ENCODE measurements around the gene DCN. TPM values are rescaled to one million over a fixed set of nuclear protein-coding genes. Genes with fewer than 3 reads are reported as not detected.
"Not testable (repeated sequence)": the region's sequence is repeated elsewhere in the genome, so short reads cannot be mapped to it uniquely, and the experiment has no call there.

DCN gene
- total RNA-seq, 2 experiments from 2014 or later: not detected

GRCh38 chr12:91207301-91207700, 24.7 kb upstream of the DCN start:
- H3K27me3 Mint-ChIP-seq; H3K4me1 Mint-ChIP-seq (ENCODE audit: low read depth); H3K4me3 Mint-ChIP-seq; DNase-seq; H3K36me3 Mint-ChIP-seq; H3K9me3 Mint-ChIP-seq; CTCF ChIA-PET; POLR2A ChIA-PET; H3K27ac Mint-ChIP-seq; intact Hi-C loops (cut with micrococcal nuclease): not testable (repeated sequence)

DNA sequence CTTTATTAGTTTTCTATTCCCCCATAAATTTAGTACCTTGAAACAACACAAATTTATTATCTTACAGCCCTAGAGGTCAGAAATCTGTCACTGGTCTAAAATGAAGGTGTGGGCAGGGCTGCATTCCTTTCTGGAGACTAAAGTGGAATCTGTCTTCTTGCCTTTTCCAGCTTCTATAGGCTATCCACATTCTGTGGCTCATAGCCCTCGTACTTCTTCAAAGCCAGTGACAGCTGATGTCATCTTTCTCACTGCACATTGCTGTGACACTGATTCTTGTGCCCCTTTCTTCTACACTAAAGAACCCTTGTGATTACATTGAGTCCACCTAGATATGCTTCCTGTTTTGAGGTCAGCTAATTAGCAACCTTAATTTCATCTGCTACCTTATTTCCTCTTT, 23.2 kb upstream of the DCN start:
- no peaks in the 10 kb centered on the region for H3K27me3 Mint-ChIP-seq
- H3K36me3 Mint-ChIP-seq: no peaks in the 10 kb centered on the region
- DNase-seq: no peak
- H3K4me3 Mint-ChIP-seq: no peak overlapping the region
- H3K4me1 Mint-ChIP-seq (ENCODE audit: low read depth): no peaks in the 10 kb centered on the region
- H3K9me3 Mint-ChIP-seq: no peaks in the 10 kb centered on the region
- intact Hi-C loops (cut with micrococcal nuclease): no loop called here
- CTCF ChIA-PET: no interaction called here
- no peak overlapping the region for H3K27ac Mint-ChIP-seq
- POLR2A ChIA-PET: no interaction called here

DNA sequence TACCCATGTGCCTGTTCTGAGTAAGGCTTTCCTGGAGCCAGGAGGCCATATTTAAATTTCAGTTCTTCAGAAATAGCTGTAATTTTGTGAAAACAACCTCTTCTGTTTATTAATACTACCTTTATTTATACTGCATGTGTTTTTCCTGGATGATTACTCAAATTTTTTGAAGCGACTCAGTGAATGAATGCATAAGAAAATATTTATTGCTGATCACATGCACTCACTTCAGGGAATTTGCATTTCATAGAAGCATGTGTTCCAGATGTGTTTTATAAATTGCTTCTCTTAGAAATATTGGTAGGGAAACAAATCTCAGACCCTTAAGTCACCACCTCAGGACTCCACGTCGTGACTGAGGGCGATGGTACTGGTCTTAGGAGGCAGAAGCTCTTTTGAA, 21.8 kb upstream of the DCN start:
- ChIA-PET CTCF (no interaction called here), POLR2A (no interaction called here)
- Mint-ChIP-seq H3K27ac (no peak overlapping the region), H3K4me3 (no peak overlapping the region), H3K9me3 (no peaks in the 10 kb centered on the region), H3K4me1 (ENCODE audit: low read depth) (no peaks in the 10 kb centered on the region), H3K36me3 (no peaks in the 10 kb centered on the region), H3K27me3 (no peaks in the 10 kb centered on the region)
- DNase-seq: no peak
- intact Hi-C loops (cut with micrococcal nuclease): no loop called here

DNA sequence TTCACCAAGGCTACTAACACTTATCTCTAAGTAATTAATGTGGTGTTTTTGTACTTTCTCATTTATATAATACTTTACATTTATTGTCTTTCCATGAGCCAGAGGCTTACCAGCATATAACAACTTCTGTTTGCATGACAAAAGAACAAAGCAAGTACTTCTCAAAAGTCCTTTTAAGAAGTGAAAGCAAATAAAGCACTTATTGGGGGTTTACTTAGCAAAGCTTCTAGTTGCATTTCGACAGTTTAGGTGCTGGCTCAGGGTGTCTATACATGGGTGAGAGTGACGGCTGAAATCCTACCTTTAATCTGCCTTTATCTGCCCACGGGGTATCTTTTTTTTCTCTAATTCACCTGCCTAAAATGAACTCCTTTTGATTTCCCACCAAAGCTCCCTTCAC, 21.0 kb upstream of the DCN start:
- Mint-ChIP-seq H3K4me3 (no peak overlapping the region), H3K36me3 (no peaks in the 10 kb centered on the region), H3K27me3 (no peaks in the 10 kb centered on the region), H3K9me3 (no peaks in the 10 kb centered on the region), H3K4me1 (ENCODE audit: low read depth) (no peaks in the 10 kb centered on the region), H3K27ac (no peak overlapping the region)
- ChIA-PET POLR2A (no interaction called here), CTCF (no interaction called here)
- DNase-seq: no peak
- intact Hi-C loops (cut with micrococcal nuclease): no loop called here

- H3K9me3 Mint-ChIP-seq: no peaks in the 10 kb centered on the region
- H3K4me3 Mint-ChIP-seq: no peak overlapping the region
- intact Hi-C loops (cut with micrococcal nuclease): no loop called here
- H3K4me1 Mint-ChIP-seq (ENCODE audit: low read depth): no peaks in the 10 kb centered on the region
- no peaks in the 10 kb centered on the region for H3K27me3 Mint-ChIP-seq
- CTCF ChIA-PET: no interaction called here
- DNase-seq: no peak
- no peak overlapping the region for H3K27ac Mint-ChIP-seq
- POLR2A ChIA-PET: no interaction called here
- H3K36me3 Mint-ChIP-seq: no peaks in the 10 kb centered on the region
Measured at GRCh38 chr12:91202390-91202789, 19.8 kb upstream of the DCN start.

- no peak overlapping the region for H3K27ac Mint-ChIP-seq
- H3K4me1 Mint-ChIP-seq (ENCODE audit: low read depth): no peaks in the 10 kb centered on the region
- H3K9me3 Mint-ChIP-seq: peaks cover 8% of the 10 kb centered on the region
- ChIA-PET CTCF (no interaction called here), POLR2A (interaction anchor here (0.6 kb wide), 1 partner anchor 79 kb away, joined by 3 read pairs; no protein-coding TSS in a partner anchor)
- intact Hi-C loops (cut with micrococcal nuclease): no loop called here
- no peaks in the 10 kb centered on the region for H3K36me3 Mint-ChIP-seq
- H3K4me3 Mint-ChIP-seq: no peak overlapping the region
- no peaks in the 10 kb centered on the region for H3K27me3 Mint-ChIP-seq
- no peak for DNase-seq
Measured at GRCh38 chr12:91196436-91196835, 13.8 kb upstream of the DCN start.

DNA sequence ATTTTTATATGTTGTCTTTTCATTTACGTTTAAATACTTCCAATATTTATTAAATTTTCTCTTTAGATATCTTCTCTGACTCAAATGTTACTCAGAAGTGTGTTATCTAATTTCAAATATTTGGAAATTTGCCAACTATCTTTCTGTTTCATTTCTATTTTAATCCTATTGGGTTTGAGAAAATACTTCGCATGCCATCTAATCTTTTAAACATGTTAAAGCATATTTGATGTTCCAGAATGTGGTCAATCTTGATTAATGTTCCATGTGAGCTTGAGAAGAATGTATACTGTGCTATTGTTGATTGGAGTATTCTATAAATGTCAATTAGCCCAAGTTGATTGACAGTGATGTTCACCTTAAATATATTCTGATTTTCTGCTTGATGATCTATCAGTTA, 11.9 kb upstream of the DCN start:
- DNase-seq: no peak
- no peak overlapping the region for H3K27ac Mint-ChIP-seq
- no peaks in the 10 kb centered on the region for H3K36me3 Mint-ChIP-seq
- no peak overlapping the region for H3K4me3 Mint-ChIP-seq
- ChIA-PET POLR2A (no interaction called here), CTCF (no interaction called here)
- intact Hi-C loops (cut with micrococcal nuclease): no loop called here
- H3K27me3 Mint-ChIP-seq: no peaks in the 10 kb centered on the region
- no peaks in the 10 kb centered on the region for H3K4me1 Mint-ChIP-seq (ENCODE audit: low read depth)
- peaks cover 8% of the 10 kb centered on the region for H3K9me3 Mint-ChIP-seq

- H3K4me1 Mint-ChIP-seq (ENCODE audit: low read depth): no peaks in the 10 kb centered on the region
- H3K27ac Mint-ChIP-seq: no peak overlapping the region
- peaks cover 7% of the 10 kb centered on the region for H3K9me3 Mint-ChIP-seq
- POLR2A ChIA-PET: no interaction called here
- no peaks in the 10 kb centered on the region for H3K36me3 Mint-ChIP-seq
- DNase-seq: no peak
- intact Hi-C loops (cut with micrococcal nuclease): no loop called here
- H3K27me3 Mint-ChIP-seq: peaks cover 4% of the 10 kb centered on the region
- CTCF ChIA-PET: no interaction called here
- H3K4me3 Mint-ChIP-seq: no peak overlapping the region
Measured at GRCh38 chr12:91191513-91192111, 9.0 kb upstream of the DCN start.

GRCh38 chr12:91189516-91189915, 6.9 kb upstream of the DCN start:
- no peaks in the 10 kb centered on the region for H3K36me3 Mint-ChIP-seq
- H3K27me3 Mint-ChIP-seq: peaks cover 4% of the 10 kb centered on the region
- intact Hi-C loops (cut with micrococcal nuclease): no loop called here
- POLR2A ChIA-PET: no interaction called here
- DNase-seq: no peak
- no peaks in the 10 kb centered on the region for H3K4me1 Mint-ChIP-seq (ENCODE audit: low read depth)
- no peaks in the 10 kb centered on the region for H3K9me3 Mint-ChIP-seq
- no peak overlapping the region for H3K27ac Mint-ChIP-seq
- CTCF ChIA-PET: no interaction called here
- H3K4me3 Mint-ChIP-seq: no peak overlapping the region

DNA sequence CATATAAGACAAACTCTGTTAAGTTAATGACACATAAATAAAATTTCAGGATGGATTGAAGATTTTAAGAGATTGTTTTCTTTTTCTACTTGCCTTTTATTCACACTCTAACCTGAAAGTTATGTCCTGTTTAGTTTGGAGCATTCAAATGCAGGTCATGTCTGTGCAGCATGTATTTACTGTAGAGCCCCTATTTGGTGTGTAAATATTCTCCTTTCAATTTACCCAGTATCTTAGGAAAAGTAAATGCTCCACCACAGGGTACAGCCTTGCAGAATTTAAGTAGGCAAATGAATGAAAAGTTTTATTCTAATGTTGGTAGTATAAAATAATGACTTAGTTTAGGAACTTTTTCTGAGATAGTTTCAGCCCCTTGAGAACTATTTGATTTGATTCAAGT, 6.2 kb upstream of the DCN start:
- Mint-ChIP-seq H3K4me1 (ENCODE audit: low read depth) (no peaks in the 10 kb centered on the region), H3K27ac (no peak overlapping the region), H3K9me3 (no peaks in the 10 kb centered on the region), H3K27me3 (peaks cover 4% of the 10 kb centered on the region), H3K4me3 (no peak overlapping the region), H3K36me3 (no peaks in the 10 kb centered on the region)
- no peak for DNase-seq
- ChIA-PET POLR2A (no interaction called here), CTCF (no interaction called here)
- intact Hi-C loops (cut with micrococcal nuclease): no loop called here

DNA sequence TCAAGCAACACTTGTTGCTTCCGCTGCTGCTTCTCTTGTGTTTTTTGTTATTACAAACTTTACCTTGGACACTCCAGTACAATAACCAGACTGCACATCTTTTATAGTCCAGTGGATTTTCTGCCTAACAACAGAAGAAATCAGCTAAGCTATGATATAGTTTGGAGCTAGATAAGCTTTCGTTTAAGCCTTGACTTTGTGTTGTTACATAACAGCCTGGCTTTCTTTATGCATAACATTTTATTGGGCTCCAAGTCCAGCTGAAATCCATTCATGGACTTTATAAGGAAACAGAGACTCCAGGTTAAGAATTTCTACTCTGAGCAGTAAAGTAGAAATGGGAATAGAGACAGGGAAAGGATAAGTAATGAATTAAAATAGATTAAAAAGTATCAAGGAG, 3.5 kb upstream of the DCN start:
- H3K36me3 Mint-ChIP-seq: no peaks in the 10 kb centered on the region
- no peaks in the 10 kb centered on the region for H3K4me1 Mint-ChIP-seq (ENCODE audit: low read depth)
- no peak for DNase-seq
- no peak overlapping the region for H3K27ac Mint-ChIP-seq
- ChIA-PET CTCF (no interaction called here), POLR2A (no interaction called here)
- intact Hi-C loops (cut with micrococcal nuclease): no loop called here
- H3K9me3 Mint-ChIP-seq: no peaks in the 10 kb centered on the region
- H3K27me3 Mint-ChIP-seq: peaks cover 4% of the 10 kb centered on the region
- H3K4me3 Mint-ChIP-seq: no peak overlapping the region

DNA sequence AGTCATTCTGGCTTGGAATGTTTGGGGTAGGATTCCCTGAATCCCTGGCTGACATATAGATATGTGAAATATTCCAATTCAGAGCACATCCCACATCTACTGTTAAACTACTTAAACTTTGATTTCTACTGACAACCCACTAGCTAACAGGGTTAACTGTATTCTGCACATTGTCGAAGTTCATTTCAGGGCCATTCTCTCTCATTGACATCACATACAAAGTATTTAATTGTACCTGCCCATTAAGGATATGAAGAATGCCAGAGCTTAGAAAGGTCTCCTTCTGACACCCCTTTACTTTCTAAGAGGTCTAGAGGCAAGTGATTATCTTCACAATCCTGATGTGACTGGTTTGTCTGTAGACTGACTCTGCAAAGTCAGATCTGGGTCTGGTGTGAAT, 2.8 kb upstream of the DCN start:
- no peak overlapping the region for H3K27ac Mint-ChIP-seq
- H3K4me1 Mint-ChIP-seq (ENCODE audit: low read depth): no peaks in the 10 kb centered on the region
- no peaks in the 10 kb centered on the region for H3K9me3 Mint-ChIP-seq
- intact Hi-C loops (cut with micrococcal nuclease): no loop called here
- no peak overlapping the region for H3K4me3 Mint-ChIP-seq
- no peaks in the 10 kb centered on the region for H3K36me3 Mint-ChIP-seq
- DNase-seq: no peak
- ChIA-PET CTCF (no interaction called here), POLR2A (no interaction called here)
- H3K27me3 Mint-ChIP-seq: peaks cover 4% of the 10 kb centered on the region

DNA sequence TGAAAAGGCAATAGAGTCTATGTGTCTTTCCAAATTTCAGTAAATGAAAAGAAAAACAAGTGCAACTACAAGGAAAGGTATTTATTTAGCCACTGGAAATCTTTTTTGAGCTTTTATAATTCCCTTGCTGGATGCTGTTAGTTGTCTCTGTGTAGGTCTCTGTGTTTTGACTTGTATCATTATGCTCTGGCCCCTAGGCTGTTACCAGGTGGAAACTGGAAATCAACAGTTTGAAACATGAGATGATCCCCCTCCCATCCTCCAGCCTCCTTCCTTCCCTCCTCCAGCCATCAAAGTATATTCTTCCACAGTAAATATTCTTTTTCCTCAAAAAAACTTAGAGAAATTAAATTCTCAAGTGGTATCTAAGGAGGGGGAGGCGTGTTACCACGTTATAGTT, 934 bp upstream of the DCN start:
- intact Hi-C loops (cut with micrococcal nuclease): no loop called here

More for the DNA sequence above, 934 bp upstream of the DCN start:
- no peak overlapping the region for H3K4me3 Mint-ChIP-seq
- DNase-seq: no peak
- no peaks in the 10 kb centered on the region for H3K36me3 Mint-ChIP-seq
- no peaks in the 10 kb centered on the region for H3K4me1 Mint-ChIP-seq (ENCODE audit: low read depth)
- no peak overlapping the region for H3K27ac Mint-ChIP-seq
- ChIA-PET CTCF (no interaction called here), POLR2A (no interaction called here)
- no peaks in the 10 kb centered on the region for H3K9me3 Mint-ChIP-seq
- peaks cover 4% of the 10 kb centered on the region for H3K27me3 Mint-ChIP-seq
